UCSD-AML1 (cell line): ENCODE results near the gene NEUROD6.

Experiments
- DNase-seq: peaks from one replicate; lab custom pipeline; 2025; ENCODE audit not compliant: unreplicated experiment; lab: John Stamatoyannopoulos, UW

The NEUROD6 gene

DNA sequence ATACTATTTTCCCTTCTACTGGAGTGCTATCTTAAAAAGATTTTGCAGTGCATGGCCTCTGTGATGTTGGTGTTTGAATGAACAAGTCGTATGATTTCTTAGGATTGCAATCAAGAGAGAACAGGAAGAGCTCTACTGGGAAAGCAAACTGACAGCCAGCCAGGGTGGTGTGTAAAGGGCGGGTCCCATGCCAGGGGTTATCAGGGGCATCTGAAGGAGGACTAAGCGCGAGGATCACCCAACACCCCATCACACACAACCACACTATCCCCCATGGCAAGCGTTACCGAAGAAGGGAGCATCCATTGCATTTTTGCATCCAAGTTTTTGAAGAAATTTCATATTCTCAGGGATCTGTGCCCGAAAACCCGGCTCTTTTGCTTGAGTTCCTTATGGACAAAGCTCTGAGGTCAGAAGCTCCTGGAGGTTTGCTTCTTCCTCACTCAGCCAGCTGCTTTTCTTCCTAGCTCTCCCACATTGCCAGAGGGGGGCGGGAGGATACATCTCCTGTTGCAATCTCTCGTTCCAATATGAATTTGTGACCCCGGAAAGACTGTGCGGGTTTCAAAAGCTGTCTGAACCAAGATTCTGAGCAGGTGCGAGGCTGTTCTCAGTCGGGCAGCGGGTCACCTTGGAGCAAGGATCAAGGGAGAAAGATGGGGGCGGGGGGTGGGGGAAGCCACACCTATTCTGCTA lies 5.2 kb downstream of the NEUROD6 start:
- no peak for DNase-seq

GRCh38 chr7:31333291-31333690 lies 7.2 kb downstream of the NEUROD6 start:
- DNase-seq, result no peak

DNA sequence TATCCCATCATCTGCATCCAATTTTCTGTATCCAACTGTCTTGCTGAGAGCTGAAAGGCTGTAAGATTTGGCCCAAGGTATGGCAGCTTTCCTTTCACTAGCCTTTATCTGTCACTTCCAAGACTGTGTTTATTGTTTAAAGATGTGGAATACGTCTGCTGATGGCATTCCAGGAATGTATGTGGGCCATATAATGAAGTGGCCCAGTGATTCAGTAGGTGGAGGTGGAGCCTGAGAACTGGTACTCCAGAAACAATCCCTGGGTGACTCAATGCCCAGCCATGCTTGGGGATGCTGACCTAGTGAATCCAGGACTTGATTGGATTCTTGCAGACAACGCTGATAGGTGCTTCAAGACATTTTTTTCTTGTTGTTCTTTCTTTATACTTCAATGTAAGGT lies 13.5 kb downstream of the NEUROD6 start:
- DNase-seq, result no peak

DNA sequence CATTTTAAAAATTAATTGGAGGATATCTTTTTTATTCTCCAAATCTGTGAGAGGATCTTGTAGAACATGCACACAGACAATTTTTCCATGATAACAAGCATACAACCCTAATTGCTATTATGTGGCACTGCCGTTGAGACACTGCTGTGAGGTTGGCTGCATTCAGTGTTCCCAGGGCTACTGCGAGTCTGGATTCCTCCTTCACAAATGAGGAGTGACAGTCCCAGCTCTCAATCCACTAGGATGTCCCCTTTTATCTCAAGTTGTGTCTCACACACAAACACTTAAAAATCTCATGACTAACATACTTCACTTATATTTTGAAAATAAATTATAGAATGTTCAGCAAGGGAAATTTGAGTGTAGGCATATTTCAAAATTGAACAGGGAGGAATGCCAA lies 14.1 kb downstream of the NEUROD6 start:
- DNase-seq, result no peak

DNA sequence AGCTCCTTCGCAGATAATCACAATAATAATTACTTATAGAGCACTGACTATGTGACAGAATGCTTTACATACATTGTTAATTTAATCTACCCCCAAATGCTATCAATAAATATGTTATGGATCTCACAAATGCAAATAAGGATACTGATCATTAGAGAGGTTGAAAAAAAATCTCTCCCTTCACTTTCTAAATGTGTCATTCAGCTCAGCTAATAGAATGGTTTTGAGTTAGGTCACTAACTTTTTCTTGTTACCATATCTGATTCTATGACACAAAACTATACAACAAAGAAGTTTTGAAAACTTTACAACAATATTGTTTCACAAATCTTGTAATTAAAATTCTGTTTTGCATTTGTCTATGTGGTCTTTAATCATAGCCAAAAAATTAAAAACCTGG lies 17.4 kb downstream of the NEUROD6 start:
- DNase-seq, result no peak

- DNase-seq, result no peak
These were observed 19.9 kb downstream of the NEUROD6 start for GRCh38 chr7:31320675-31321074.

DNA sequence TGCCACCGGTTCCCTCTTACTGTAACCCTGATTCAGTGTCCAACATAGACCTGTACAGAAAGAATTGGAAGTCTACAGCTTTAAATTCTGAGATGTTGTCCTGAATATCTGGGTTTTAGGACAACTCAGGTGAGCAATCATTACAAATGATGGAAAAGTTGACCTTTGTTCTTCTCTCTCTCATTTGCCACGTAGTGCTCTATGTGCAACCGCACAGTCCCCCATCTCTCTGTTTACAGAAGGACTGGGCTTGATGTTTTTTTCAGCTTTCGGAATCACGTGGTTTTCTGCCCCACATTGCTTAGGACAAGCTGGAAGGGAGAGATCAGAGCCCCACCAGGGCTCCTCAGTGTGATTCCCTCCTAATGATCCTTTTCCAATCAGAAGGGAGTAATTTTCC lies 22.2 kb downstream of the NEUROD6 start:
- no peak for DNase-seq

DNA sequence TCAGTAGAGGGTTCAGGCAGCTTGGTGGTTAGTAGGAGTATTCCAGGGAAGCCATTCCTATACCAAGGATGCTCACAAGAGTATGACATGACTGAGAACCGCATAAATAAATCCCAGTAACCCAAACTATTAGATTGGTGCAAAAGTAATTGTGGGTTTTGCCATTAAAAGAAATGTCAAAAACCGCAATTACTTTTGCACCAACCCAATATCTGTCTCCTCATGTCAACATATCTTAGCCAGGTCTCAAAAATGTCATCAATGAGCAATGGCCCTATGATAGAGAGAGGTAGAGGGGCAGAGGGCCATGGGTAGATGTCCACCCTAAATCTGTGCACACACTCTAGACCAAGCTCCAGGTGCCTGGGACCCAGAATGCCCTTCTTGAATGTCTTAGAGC lies 23.6 kb downstream of the NEUROD6 start:
- no peak for DNase-seq

- DNase-seq, result no peak
These were observed 24.8 kb downstream of the NEUROD6 start for GRCh38 chr7:31315758-31316157.

GRCh38 chr7:31314781-31315180 lies 25.7 kb downstream of the NEUROD6 start:
- no peak for DNase-seq

DNA sequence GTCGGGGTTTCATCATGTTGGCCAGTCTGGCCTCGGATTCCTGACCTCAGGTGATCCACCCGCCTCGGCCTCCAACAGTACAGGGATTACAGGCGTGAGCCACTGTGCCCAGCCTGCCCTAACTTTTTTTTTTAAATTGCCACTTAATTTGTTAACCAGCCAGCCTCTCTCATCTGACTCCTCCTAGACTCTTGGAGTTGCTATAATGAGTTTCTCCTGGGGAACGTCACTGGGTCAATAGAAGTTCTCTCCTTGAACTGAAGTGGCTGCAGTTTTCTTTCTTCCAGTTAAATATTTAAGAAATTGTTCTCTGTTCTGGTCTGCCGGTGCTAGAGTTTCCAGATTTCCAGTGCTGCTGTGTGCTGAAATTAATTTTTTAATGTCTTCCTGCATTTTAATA lies 27.6 kb downstream of the NEUROD6 start:
- DNase-seq, result no peak

DNA sequence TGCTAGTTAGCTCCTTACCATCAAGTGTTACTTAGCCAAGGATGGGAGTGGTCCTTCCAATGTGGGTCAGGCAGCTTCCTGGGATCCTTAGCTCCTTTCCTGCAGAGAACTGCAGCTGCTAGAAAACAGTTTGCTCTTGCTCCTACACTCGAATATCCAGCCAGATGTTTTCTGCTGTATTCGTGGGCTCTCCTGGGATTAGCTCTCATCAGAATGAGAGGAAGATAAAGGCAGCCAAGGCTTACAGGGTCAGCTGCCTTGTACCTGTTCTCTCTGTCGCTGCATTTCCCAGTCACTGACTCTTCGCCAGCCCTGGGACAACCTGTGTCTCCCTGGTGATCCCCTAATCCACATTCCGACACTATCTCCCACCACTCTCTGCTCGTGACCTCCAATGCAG lies 29.0 kb downstream of the NEUROD6 start:
- no peak for DNase-seq

DNA sequence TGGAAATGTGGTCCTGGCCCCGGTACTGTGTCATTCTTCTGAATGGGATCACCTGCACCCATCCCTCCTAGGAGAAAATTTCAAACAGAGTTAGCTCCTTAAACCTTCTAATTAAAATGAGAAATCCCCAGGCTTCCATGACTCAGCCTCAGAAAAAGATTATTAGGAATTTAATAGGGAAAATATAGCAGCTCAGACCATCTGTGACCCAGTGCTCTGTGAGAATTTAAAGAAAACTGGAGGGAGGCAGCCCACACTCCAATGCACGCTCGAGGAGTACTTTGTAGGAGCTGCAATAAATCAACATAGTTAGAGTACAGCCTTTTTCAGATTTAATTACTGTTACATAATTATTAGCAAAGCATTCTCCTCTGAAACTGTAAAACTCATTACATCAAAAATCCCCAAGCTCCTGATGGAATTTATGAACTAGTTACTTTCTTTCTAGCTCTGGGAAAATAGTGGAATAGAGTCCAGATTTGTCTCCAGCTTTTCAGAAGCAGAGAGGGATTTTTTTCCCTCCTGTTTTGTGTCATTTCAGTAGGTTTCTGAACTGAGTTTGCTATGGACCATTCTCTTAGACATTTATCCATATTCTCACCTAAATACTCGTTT lies 30.1 kb downstream of the NEUROD6 start:
- DNase-seq, result no peak

GRCh38 chr7:31309407-31309806 lies 31.1 kb downstream of the NEUROD6 start:
- no peak for DNase-seq

GRCh38 chr7:31308652-31309051 lies 31.9 kb downstream of the NEUROD6 start:
- DNase-seq, result no peak

DNA sequence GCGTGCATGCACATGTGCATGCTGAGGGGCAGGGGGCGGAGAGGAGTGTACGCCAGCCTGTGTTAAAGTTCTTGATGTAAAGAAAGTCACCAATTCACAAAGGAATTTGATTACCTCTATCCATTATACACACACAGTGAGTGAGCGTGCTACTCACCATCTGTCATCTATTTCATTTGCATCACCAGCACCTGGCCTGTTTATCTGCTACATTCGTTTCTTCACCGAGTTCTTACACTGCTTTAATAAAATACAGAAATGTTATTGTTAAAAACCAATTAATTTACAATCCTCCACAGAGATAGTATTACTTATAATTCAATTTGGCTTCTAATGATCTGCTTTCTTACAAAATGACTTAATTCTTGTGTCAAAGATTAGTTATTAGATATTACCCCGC lies 32.6 kb downstream of the NEUROD6 start:
- DNase-seq, result no peak

GRCh38 chr7:31305260-31305659 lies 35.3 kb downstream of the NEUROD6 start:
- DNase-seq, result no peak

- DNase-seq, result no peak
These were observed 36.1 kb downstream of the NEUROD6 start for GRCh38 chr7:31304446-31304845.

- DNase-seq, result no peak
These were observed 38.2 kb downstream of the NEUROD6 start for GRCh38 chr7:31302356-31302755.

DNA sequence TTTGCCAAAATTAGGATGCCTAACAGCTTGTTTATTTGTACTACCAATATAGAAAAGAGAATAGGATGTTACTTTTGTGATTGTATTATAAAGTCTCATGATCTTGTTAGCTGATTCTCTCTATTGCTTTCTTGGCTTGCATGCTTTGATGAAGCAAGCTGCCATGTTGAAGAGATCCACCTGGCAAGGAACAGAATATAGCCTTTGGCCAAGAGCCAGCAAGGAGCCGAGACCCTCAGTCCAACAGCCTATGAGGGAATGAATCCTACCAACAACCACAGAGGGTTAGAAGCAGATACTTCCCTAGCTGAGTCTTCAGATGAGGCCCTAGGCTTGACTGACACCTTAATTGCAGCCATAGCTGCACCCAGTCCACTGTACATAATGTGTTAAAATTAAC lies 41.2 kb downstream of the NEUROD6 start:
- DNase-seq, result no peak

DNA sequence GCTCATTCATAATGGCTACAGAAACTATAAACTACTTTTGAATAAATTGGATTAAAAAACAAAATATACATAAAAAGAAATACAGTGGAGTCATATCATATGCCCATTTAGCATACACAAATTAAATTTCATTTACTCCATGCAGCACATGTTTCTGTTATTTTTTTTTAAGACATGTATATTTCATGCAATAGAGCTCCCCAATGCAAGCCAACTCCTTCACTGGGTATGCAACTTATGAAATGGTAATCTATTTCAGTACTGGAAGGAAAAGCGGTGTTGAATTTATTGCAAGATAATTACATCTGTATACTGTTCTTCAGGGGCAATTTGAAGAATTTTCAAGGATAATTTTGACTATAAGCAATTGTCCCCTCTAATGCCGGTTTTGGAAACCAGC lies 49.9 kb downstream of the NEUROD6 start:
- no peak for DNase-seq
